ENCODE measurements around the gene BCAS3.
"Not testable (repeated sequence)": the region's sequence is repeated elsewhere in the genome, so short reads cannot be mapped to it uniquely, and the experiment has no call there.

BCAS3 gene

GRCh38 chr17:60767744-60768308 lies 90.2 kb downstream of the BCAS3 start:
- peaks cover 7% of the 10 kb centered on the region for H3K4me1 Mint-ChIP-seq
- H3K4me3 Mint-ChIP-seq: no peak overlapping the region
- no peak overlapping the region for H3K27ac Mint-ChIP-seq
- H3K36me3 Mint-ChIP-seq (ENCODE audit: low read depth): peaks cover 9% of the 10 kb centered on the region
- peaks cover 5% of the 10 kb centered on the region for H3K9me3 Mint-ChIP-seq
- DNase-seq (no peak), ATAC-seq (no peak)
- no peaks in the 10 kb centered on the region for H3K27me3 Mint-ChIP-seq

DNA sequence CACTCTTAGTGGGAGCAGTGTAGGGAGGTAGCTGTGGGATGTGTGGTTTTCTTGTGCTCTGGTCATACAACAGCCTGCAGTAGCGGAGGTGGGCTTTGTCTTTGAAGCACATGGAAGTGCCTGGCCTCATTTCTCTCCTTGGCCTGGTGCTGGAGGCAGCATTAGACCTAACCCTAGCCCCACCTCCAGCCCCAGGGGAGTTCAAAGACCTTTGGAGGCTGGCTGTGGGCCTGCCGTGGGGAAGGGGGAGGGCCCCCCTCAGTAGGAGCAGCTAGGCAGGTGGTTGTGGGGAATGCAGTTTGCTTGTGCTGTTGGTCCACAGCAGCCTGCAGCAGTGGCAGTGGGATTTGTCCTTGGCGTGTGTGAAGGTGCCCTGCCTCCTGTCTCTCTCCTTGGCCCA lies 91.7 kb downstream of the BCAS3 start:
- Mint-ChIP-seq H3K4me3 (no peak overlapping the region), H3K4me1 (peaks cover 7% of the 10 kb centered on the region), H3K9me3 (peaks cover under 1% of the 10 kb centered on the region), H3K27ac (no peak overlapping the region), H3K36me3 (ENCODE audit: low read depth) (peaks cover 5% of the 10 kb centered on the region), H3K27me3 (no peaks in the 10 kb centered on the region)
- DNase-seq (no peak), ATAC-seq (no peak)

GRCh38 chr17:60770946-60771422 lies 93.3 kb downstream of the BCAS3 start:
- Mint-ChIP-seq H3K4me3 (no peak overlapping the region), H3K27me3 (no peaks in the 10 kb centered on the region), H3K9me3 (no peaks in the 10 kb centered on the region), H3K27ac (no peak overlapping the region), H3K4me1 (peaks cover 6% of the 10 kb centered on the region), H3K36me3 (ENCODE audit: low read depth) (no peaks in the 10 kb centered on the region)
- DNase-seq: no peak
- no peak for ATAC-seq

GRCh38 chr17:60771621-60772020 lies 94.0 kb downstream of the BCAS3 start:
- not testable (repeated sequence) for ATAC-seq; H3K9me3 Mint-ChIP-seq; H3K36me3 Mint-ChIP-seq (ENCODE audit: low read depth); H3K4me1 Mint-ChIP-seq; H3K27ac Mint-ChIP-seq; H3K4me3 Mint-ChIP-seq; DNase-seq; H3K27me3 Mint-ChIP-seq

DNA sequence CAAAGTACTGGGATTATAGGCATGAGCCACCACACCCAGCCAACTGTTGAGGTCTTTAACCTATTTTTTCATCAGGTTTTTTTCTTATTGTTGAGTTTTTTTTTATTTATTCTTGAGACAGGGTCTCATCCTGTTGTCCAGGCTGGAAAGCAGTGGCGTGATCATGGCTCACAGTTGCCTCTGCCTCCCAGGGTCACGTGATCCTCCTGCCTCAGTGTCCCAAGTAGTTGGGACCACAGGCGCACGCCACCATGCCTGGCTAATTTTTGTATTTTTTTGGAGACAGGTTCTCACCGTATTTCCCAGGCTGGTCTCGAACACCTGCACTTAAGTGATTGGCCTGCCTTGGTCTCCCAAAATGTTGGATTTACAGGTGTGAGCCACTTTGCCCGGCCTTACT lies 95.9 kb downstream of the BCAS3 start:
- Mint-ChIP-seq H3K4me1 (peaks cover 3% of the 10 kb centered on the region), H3K9me3 (no peaks in the 10 kb centered on the region), H3K36me3 (ENCODE audit: low read depth) (no peaks in the 10 kb centered on the region), H3K27ac (no peak overlapping the region), H3K4me3 (no peak overlapping the region), H3K27me3 (no peaks in the 10 kb centered on the region)
- DNase-seq: no peak
- no peak for ATAC-seq

DNA sequence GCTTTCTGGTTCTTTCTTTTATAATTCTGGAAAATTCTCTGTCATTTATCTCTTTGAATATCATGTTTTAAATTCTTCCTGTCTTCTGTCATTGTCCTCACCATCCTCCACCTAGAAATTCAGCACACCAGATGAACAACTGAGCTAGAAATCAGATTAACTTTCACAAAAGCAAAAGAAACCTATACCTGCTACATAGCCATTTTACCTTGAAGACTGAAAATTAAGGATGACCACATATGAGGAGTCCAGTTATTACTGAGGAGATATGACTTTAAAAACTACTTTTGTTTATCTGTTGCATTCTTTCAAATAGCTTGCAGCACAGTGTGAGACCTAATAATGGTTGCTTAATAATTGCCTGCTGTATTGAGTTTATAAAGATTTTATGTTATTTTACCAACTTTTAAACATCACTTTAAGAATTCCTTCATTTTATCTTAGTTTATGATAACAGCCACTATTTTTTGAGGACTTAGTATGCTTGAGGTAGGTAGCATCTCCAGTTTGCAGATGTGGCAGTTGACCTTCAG lies 104.3 kb downstream of the BCAS3 start:
- Mint-ChIP-seq H3K9me3 (no peaks in the 10 kb centered on the region), H3K4me1 (no peaks in the 10 kb centered on the region), H3K27ac (no peak overlapping the region), H3K4me3 (no peak overlapping the region), H3K27me3 (no peaks in the 10 kb centered on the region), H3K36me3 (ENCODE audit: low read depth) (no peaks in the 10 kb centered on the region)
- DNase-seq (no peak), ATAC-seq (no peak)

- no peak for ATAC-seq
- no peak overlapping the region for H3K4me3 Mint-ChIP-seq
- H3K27me3 Mint-ChIP-seq: no peaks in the 10 kb centered on the region
- H3K27ac Mint-ChIP-seq: no peak overlapping the region
- no peaks in the 10 kb centered on the region for H3K4me1 Mint-ChIP-seq
- no peaks in the 10 kb centered on the region for H3K36me3 Mint-ChIP-seq (ENCODE audit: low read depth)
- no peak for DNase-seq
- H3K9me3 Mint-ChIP-seq: no peaks in the 10 kb centered on the region
These were observed 105.1 kb downstream of the BCAS3 start for GRCh38 chr17:60782742-60783141.

DNA sequence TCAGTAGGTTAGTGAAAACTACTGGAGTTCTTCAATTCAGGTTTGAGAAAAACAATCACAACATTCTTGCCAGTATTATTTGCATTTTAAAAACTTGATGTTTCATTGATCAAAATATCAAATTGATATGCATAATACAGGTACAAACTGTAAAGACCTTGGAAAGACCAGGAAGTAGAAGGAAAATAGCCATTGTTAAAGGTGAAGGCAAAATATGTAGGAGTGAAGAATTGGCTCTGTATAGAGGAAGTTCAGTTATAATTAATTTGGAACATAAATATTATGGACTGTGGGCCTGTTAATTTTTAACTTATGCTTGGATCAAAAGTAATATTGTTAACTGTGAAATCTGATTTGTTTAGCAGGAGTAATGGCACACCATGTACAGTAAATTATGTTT lies 112.6 kb downstream of the BCAS3 start:
- Mint-ChIP-seq H3K27me3 (no peaks in the 10 kb centered on the region), H3K4me3 (no peak overlapping the region), H3K27ac (no peak overlapping the region), H3K9me3 (no peaks in the 10 kb centered on the region), H3K4me1 (no peaks in the 10 kb centered on the region), H3K36me3 (ENCODE audit: low read depth) (no peaks in the 10 kb centered on the region)
- no peak for ATAC-seq
- no peak for DNase-seq

DNA sequence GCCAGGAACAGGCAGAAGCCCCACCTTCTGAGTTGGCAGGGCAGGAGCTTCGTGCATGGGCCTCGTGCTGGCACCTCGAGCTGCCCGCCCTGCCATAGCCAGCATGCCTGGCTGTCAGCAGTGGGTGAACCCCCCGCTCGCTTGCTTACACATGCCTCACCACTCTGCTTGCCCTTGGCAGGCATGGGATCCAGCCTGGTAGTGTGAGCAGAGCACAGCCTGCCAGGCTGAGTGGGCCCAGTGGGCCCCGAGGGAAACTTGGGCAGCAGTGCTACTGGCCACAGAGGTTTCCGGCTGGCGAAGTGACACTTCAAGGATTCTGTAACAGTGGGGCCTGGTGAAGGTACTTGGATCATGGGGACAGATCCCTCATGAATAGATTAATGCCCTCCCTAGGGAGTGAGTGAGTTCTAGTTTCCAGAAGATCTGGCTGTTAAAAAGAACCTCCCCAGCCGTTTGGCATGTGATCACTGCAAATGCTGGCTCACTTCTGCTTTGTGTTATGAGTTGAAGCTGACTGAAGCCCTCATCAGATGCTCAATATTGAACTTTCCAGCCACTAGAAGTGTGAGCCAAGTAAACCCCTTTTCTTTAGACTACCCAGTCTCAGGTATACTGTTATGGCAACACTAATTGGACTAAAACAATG lies 114.7 kb downstream of the BCAS3 start:
- DNase-seq: no peak
- H3K4me3 Mint-ChIP-seq: no peak overlapping the region
- H3K27ac Mint-ChIP-seq: no peak overlapping the region
- no peaks in the 10 kb centered on the region for H3K36me3 Mint-ChIP-seq (ENCODE audit: low read depth)
- no peaks in the 10 kb centered on the region for H3K9me3 Mint-ChIP-seq
- H3K4me1 Mint-ChIP-seq: no peaks in the 10 kb centered on the region
- H3K27me3 Mint-ChIP-seq: no peaks in the 10 kb centered on the region
- no peak for ATAC-seq

GRCh38 chr17:60798576-60798975 lies 120.9 kb downstream of the BCAS3 start:
- no peaks in the 10 kb centered on the region for H3K27me3 Mint-ChIP-seq
- no peaks in the 10 kb centered on the region for H3K36me3 Mint-ChIP-seq (ENCODE audit: low read depth)
- H3K27ac Mint-ChIP-seq: no peak overlapping the region
- DNase-seq: no peak
- ATAC-seq: no peak
- H3K4me3 Mint-ChIP-seq: no peak overlapping the region
- no peaks in the 10 kb centered on the region for H3K4me1 Mint-ChIP-seq
- H3K9me3 Mint-ChIP-seq: no peaks in the 10 kb centered on the region

DNA sequence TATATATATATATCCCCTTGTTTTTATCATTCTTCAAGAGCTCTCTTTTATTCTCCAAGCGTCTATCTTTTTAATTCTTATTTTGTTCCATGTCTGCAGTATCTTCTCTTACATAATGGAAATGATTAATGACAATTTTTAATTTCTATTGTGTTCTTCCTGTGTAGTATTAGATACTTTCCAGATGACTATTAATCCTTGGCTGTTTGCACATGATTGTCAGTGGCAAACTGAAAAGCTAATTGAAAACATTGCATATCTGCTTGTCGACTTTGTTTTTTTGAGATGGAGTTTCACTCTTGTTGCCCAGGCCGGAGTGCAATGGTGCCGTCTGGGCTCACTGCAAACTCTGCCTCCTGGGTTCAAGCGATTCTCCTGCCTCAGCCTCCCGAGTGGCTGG lies 124.7 kb downstream of the BCAS3 start:
- ATAC-seq: no peak
- no peak for DNase-seq
- H3K9me3 Mint-ChIP-seq: no peaks in the 10 kb centered on the region
- H3K4me1 Mint-ChIP-seq: no peaks in the 10 kb centered on the region
- no peak overlapping the region for H3K27ac Mint-ChIP-seq
- no peak overlapping the region for H3K4me3 Mint-ChIP-seq
- no peaks in the 10 kb centered on the region for H3K27me3 Mint-ChIP-seq
- H3K36me3 Mint-ChIP-seq (ENCODE audit: low read depth): no peaks in the 10 kb centered on the region

- no peaks in the 10 kb centered on the region for H3K36me3 Mint-ChIP-seq (ENCODE audit: low read depth)
- no peak for ATAC-seq
- H3K9me3 Mint-ChIP-seq: no peaks in the 10 kb centered on the region
- H3K4me1 Mint-ChIP-seq: no peaks in the 10 kb centered on the region
- no peak for DNase-seq
- H3K27ac Mint-ChIP-seq: no peak overlapping the region
- H3K27me3 Mint-ChIP-seq: no peaks in the 10 kb centered on the region
- no peak overlapping the region for H3K4me3 Mint-ChIP-seq
These were observed 125.4 kb downstream of the BCAS3 start for GRCh38 chr17:60803059-60803458.

GRCh38 chr17:60804831-60805230 lies 127.2 kb downstream of the BCAS3 start:
- no peak for DNase-seq
- ATAC-seq: no peak
- Mint-ChIP-seq H3K9me3 (no peaks in the 10 kb centered on the region), H3K4me3 (no peak overlapping the region), H3K4me1 (no peaks in the 10 kb centered on the region), H3K27me3 (no peaks in the 10 kb centered on the region), H3K36me3 (ENCODE audit: low read depth) (peaks cover 6% of the 10 kb centered on the region), H3K27ac (no peak overlapping the region)

GRCh38 chr17:60809421-60809820 lies 131.8 kb downstream of the BCAS3 start:
- Mint-ChIP-seq H3K4me3 (no peak overlapping the region), H3K27ac (no peak overlapping the region), H3K27me3 (no peaks in the 10 kb centered on the region), H3K9me3 (peaks cover 3% of the 10 kb centered on the region), H3K4me1 (no peaks in the 10 kb centered on the region), H3K36me3 (ENCODE audit: low read depth) (peaks cover 21% of the 10 kb centered on the region)
- ATAC-seq (no peak), DNase-seq (no peak)

DNA sequence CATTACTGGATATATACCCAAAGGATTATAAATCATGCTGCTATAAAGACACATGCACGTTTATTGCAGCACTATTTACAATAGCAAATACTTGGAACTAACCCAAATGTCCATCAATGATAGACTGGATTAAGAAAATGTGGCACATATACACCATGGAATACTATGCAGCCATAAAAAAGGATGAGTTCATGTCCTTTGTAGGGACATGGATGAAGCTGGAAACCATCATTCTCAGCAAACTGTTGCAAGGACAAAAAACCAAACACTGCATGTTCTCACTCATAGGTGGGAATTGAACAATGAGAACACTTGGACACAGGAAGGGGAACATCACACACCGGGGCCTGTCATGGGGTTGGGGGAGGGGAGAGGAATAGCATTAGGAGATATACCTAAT lies 137.3 kb downstream of the BCAS3 start:
- not testable (repeated sequence) for ATAC-seq, H3K9me3 Mint-ChIP-seq

More for the DNA sequence above, 137.3 kb downstream of the BCAS3 start:
- not testable (repeated sequence) for DNase-seq, H3K27me3 Mint-ChIP-seq, H3K4me1 Mint-ChIP-seq, H3K4me3 Mint-ChIP-seq, H3K27ac Mint-ChIP-seq
- H3K36me3 Mint-ChIP-seq (ENCODE audit: low read depth): peaks cover 17% of the 10 kb centered on the region

Data from activated naive CD8-positive, alpha-beta T cell treated with anti-CD3 and anti-CD28 coated beads, Interleukin-2, amount 50 U/mL, for 24 hours (primary cell).